SK-N-SH treated with all-trans-retinoic acid at 6 μM for 48 hours (cell line): Measurements from ENCODE around the gene GPHA2.

Experiments used
- RARB ChIP-seq: fragments of 250-450 bp; sonication (Bioruptor Pico); IDR thresholded peaks from 2 replicates; pipeline ENCODE4 v1.8.0; 2021; ENCODE audit warnings: mild to moderate bottlenecking, moderate library complexity
- ZFP30 ChIP-seq: fragments of 450-650 bp; formaldehyde crosslinking; IDR thresholded peaks from 2 replicates; pipeline ENCODE4 v1.5.0; 2022; ENCODE audit warnings: mild to moderate bottlenecking, moderate library complexity

DNA sequence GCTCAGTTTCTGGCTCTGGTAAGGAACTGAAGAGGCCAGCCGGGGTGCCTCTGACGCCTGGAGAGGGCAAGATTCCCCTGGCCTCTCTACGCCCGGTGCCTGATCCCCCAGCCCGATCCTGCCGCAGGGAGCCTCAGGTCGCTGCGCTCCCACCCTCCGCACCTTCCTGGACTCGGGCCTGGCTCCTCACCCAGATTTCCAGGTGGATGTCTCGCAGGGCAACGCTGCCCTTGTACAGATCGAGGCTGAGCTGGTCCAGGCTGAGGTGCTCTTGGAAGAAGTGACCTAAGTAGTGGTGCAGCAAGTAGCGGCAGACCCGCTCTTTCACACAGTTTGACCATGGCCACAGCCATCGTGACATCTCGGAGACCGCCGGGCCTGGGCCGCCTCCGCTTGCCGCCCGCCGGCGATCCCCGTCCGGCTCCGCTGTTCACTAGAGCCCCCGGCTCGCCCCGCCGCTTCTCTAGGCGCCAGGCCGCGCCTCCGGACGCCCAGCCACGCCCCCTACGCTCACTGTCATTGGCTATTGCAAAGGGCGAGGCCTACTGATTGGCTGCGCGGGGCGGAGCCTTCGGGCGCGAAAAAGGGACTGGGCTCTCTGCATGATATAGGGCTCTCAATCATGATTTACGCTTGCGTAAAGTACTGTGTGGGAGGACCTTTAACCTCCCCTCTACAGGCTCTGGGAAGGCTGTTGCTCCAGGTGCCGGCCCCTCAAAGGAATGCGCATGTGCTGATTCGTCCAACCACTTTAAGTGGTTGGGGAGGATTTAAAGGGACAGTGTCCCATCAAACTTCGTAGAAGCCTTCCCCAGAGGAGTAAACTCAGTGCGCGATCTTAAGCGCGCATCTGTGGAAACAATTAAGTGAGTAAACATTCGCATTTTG lies 18.7 kb downstream of the GPHA2 start, which contains the start of gene ATG2A:
- TF ChIP-seq RARB (no peak), ZFP30 (CRISPR knock-in tag) (no peak)
